NCI-H2081 (cell line): Measurements from ENCODE around the gene RBM19.

Experiments
- DNase-seq, 2 experiments: peaks; one replicate each; lab custom pipeline; 2025; lab: John Stamatoyannopoulos, UW

Gene RBM19

DNA sequence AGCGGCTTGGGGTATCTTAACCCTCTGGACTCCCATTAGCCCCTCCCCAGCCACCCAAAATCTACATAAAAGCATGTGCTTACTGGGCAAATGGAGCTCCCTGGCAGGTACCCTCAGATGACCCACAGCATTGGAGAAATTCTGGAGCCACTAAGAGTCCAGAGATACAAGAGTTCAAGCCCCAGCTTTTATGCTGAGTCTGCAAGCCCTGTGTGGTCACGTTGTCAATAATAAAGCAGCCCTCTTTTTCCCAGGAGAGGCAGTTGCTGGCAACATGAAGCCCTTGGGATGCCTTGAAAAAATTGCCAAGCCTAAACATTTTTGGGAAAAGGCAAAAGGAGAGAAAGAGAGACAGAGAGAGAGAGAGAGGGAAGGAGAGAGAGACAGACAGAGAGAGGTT lies 83.4 kb downstream of the RBM19 start:
- no peak for DNase-seq

DNA sequence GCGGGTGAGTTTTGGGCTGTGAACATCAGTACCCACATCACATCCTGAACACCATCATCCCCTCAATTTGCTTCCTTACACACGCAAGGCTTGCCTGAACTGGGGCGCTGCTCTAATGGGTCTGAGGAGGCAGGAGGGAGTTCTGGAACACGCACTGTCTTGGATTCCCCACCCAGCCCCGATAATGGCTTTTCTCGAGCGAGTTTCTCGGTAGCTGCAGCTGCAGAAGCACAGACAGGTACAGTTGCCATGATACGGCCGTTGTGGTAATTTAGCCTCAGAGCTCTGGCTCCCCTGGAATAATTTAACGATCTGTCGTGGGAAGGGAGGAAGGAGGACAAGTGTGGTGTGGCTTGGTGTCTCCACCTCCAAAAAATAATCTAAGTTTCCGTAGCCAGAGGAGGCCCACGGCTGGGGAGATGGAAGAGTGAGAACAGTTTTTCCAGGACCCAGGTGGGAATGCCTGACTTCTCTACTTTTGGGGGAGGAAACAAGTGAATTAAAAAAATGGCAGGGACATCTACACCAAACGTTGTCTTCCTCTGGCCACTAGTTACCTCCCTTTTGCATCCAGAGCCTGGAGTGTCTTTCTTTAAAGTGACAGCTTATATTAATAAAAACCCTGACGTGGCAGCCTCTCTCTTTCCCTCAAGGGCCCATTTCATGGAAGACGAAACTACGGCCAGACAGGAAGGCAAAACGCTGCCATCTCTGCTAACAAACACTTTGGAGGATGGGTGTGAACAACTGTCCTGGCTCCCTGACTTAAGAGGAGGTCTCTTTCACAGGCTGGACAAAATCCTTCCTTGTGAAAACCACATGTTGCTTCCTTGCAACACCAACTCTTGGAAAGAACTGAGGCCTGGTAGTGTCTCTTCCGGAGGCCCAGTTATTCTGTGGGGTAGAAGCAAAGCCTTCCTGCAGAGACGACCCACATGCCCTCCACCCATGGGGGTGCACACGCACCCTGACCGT lies 84.8 kb downstream of the RBM19 start:
- no peak for DNase-seq

DNA sequence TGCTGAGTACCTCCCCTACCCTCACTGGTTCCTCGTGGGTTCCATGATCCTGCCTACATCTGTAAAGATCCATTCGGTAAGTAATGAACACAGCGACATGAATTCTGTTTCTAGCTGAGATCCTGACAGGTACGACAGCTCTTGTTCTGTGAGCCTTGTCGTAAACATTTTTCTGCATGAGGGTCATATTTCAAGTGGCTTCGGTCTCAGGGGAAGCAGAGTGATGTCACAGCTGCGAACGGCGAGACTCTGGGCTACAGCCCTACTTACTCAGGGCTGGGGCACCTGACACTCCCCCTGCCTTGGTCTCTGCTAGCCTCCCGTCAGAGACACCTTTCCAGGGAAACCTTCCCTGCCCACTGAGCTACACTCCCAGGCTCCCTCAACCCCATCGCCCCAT lies 85.8 kb downstream of the RBM19 start:
- no peak for DNase-seq

- no peak for DNase-seq
Observed at GRCh38 chr12:113879658-113880057, 86.5 kb downstream of the RBM19 start.

GRCh38 chr12:113877607-113878006 lies 88.5 kb downstream of the RBM19 start:
- DNase-seq, result no peak

- DNase-seq, result no peak
Observed at GRCh38 chr12:113876160-113876559, 90.0 kb downstream of the RBM19 start.

GRCh38 chr12:113875691-113876090 lies 90.4 kb downstream of the RBM19 start:
- DNase-seq, result peak in 1 of 2 experiments; percentile 16

DNA sequence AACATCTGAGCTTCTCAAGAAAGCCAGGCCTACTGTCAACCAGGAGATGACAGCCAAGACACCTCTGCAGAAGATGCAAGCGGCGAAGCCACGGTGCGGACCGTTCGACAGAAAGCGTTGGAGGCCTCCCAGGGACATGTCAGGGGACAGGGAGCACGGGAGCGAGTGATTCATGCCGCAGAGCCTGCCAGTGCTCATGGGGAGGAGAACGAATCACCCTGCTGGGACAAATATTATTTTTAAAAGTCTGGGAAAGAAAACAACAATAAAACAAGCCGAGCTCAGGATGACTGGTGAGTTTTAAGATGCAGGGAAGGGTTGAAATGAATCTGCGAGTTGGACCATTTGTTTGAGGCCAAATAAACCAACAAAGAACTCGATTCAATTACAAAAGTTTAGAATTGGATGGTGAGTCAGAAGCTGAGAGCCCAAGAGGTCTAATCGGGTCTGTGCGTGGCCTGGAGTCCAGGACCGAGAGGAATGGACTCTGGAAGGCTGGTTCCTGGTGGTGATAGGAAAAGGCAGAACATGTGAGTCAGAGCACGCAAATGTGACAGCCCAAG lies 91.0 kb downstream of the RBM19 start:
- DNase-seq, result no peak

DNA sequence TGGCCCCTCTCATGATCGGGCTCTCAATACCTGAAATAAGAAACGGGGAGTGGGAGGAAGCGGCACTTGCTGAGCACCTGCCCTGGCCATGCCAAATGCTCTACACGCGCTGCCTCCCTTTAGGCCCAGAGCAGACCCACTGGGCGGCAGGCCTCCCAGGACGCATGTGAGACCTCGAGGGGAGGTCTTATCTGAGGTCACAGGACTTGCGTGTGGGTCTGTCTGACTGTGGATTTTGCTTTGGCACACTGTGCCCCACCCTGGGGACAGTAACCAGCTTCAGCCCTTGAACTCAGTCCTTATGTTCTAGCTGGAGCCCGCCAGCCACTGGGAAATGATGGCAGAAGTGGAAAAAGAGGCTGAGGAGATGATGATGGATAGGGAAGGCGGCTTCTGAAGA lies 91.8 kb downstream of the RBM19 start:
- no peak for DNase-seq

GRCh38 chr12:113873740-113874139 lies 92.4 kb downstream of the RBM19 start:
- no peak for DNase-seq

DNA sequence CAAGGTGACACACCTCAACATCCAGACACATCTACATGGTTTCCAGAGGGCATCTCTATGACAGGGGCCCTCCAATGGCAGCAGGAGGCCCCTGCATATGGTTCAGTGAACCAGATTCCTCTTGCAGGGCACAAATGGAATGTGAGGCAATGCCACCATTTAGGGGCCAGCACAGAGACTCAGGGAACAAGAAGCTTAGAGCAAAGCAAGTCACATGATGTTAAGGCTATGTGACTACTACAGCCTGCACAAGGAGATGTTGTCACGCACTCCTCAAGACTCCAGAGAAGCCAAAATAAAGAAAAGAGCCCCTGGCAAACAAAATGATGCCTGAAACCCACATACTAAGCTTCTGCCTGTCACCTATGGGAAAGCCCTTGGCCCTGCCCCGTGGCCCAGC lies 95.2 kb downstream of the RBM19 start:
- no peak for DNase-seq

DNA sequence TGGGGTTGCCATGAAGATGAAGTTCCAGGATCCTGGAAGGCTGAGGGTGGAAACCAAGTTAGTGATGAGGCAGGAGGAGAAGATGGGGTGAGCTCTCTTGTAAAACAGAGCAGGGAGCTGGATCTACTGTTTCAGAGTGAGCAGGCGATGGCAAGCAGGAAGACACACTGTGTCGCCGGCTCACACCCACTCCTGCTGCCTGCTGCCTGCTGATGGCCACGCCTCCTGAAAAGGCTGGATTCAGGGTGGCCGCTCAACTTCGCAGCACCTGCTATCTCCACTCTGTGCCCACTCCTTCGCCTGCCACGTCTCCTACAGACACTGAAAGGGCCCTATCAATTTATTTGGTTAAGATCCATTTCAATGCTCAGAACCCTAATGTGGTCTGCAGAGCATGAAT lies 96.1 kb downstream of the RBM19 start:
- DNase-seq, result no peak

- no peak for DNase-seq
Observed at GRCh38 chr12:113868365-113868764, 97.8 kb downstream of the RBM19 start.

DNA sequence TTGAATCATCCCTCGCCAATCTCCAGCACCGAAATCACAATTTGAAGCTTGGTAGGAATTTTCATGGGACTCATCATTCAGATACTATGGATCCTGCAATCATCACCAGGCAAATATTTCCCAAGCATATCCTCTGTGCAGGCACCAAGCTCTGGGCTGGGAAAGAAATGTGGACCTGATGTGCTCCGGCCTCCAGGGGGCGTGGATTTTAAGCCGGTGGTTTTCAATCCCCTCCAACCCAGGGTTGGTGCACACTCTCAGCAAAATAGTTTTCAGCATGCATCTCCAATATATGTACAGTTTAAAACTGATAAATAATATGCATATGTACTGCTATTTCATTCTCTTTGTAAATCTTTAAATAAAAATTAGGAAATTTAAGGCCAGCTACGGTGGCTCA lies 98.9 kb downstream of the RBM19 start:
- DNase-seq, result no peak

- no peak for DNase-seq
Observed at GRCh38 chr12:113866496-113866895, 99.6 kb downstream of the RBM19 start.

DNA sequence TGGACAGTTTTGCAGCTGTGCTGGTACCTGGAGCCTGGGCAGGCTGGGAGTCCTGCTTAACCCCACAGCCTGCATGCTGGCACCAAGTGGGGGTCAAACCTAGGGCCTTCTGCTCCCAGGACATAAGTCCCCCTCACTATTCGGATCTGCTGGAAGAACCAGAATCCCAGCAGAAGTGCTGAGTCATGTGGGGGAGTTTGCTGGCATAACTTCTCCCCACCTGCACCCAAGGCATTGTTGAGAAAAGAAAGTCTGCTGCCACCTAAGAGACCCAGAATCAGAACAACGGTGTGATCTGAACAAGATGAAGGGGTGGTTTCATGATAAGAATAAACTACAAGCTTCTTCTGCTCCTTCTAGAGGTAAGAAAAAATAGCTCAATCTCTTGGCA lies 102.7 kb downstream of the RBM19 start:
- no peak for DNase-seq

GRCh38 chr12:113862590-113863454 lies 103.3 kb downstream of the RBM19 start:
- peak in 1 of 2 experiments; percentile 18 for DNase-seq

DNA sequence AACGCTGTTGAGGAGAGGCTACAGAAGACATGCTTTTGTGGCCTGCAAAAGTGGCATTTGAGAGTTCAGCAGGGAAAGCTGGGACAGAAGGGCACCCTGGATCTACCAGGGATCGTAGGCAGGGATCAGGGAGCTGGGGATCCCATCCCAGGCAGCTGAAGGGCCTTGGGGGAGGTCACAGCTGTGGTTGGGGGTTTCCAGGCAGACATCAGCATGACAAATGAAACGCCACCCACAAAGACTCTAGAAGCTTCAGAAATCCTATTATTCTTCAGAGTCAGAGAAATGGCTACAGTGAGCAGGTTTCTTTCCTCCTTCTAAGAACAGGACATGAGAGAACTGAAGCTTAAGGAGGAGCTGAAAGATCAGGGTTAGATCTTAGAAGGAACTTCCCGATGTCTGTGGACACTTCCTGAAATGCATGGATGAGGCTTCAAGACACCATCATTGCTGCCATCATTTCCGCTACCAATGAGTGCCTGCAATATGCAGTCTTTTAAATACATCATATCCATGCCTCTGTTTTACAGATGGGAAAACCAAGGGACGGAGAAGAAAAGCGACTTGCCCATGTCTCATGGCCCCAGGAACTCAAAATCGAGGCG lies 104.3 kb downstream of the RBM19 start:
- DNase-seq, result no peak

DNA sequence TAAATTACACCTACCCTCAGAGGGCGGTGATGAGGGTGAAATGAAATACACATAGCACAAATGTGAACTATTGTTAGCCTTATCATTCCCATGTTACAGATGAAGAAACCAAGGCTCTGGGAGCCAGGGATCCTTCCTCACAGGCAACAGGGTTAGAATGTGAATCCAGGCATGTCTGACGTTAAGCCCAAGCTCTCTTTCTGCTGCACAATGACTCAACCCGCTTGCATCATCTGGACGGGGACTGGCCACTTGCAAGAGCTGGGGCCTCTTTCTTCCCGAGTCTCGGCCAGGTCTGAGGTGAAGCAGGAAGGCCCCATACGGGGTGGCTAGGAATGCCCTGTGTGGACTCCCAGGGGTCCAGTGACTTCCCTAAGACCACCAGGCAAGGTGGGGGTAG lies 105.2 kb downstream of the RBM19 start:
- no peak for DNase-seq

DNA sequence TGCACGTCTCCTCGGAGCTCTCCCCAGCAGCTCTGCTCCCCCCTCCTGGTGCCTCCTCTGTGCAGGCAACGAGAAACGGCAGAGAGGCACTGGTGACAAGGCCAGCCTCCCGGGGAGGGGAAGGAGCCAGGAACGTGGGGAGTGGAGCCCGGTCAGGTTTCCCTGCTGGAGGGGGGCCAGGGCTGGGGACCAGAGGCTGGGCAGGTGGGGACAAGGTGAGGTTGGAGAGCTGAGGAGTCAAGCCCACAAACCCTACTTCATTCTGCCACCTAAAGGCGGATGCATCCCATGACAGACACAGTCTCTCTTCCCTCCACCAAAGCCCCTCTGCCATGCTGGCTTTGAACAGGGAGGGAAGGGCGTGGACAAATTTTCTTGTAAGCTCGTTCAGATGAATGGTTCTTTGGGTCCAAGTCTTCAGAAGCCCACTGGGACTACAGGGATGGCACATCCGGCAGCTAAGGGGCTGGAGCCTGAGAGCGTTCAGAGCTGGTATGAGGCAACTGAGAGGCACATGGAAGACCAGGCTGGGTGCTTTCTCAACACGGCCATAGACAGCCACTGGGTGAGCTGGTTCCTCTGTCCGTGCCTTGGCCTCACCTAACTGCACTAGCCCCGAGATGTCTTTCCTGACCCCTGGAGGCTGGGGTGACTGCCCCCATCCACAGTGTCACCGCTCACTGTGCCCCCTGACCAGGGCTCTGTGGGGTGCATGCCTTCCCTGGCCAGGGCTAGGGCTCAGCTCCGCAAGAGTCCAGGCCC lies 105.9 kb downstream of the RBM19 start:
- peak in 1 of 2 experiments; percentile 35 for DNase-seq

- DNase-seq, result no peak
Observed at GRCh38 chr12:113858841-113859386, 107.2 kb downstream of the RBM19 start.
